HG02571 (cell line): ENCODE data around the gene NTN3.
"Not testable (repeated sequence)": the region's sequence is repeated elsewhere in the genome, so short reads cannot be mapped to it uniquely, and the experiment has no call there.

Experiments used
- ATAC-seq: cut with Tn5 transposase; IDR thresholded peaks from one replicate; pipeline ENCODE4 v1.9.1; 2021; ENCODE audit warnings: mild to moderate bottlenecking, moderate library complexity; ENCODE audit not compliant: unreplicated experiment

The NTN3 gene

DNA sequence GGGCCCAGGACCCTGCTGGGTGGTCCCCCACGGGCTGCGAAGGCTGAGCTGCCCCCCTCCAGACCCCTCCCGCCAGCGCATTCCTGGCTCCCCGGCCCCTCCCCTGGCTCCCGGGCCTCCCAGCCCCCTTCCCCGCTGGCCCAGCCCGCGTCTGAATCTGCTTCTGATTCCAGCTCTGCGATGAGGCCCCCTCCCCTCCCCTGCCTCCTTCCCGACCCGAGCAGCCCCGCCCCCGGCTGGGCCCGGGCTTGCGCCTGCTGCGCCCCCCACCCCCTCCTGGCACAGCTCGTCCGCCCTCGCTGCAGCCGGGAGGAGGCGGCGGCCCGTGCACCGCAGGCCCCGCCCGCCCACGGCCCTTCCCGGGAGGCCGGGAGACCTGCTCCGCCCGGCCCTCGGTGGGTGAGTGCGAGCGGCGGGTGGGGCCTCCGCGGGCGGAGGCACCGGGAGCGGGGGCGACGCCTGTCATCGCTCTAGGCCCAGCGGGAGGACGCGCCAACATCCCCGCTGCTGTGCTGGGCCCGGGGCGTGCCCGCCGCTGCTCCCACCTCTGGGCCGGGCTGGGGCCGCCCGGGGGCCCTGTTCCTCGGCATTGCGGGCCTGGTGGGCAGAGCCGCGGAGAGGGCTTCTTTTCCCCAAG lies at the start of gene NTN3:
NTN3 (plus strand) TSS at position 282 of the 637 bp plus-strand sequence. CDS start 405 bp downstream, outside the sequence.
- ATAC-seq: no peak

DNA sequence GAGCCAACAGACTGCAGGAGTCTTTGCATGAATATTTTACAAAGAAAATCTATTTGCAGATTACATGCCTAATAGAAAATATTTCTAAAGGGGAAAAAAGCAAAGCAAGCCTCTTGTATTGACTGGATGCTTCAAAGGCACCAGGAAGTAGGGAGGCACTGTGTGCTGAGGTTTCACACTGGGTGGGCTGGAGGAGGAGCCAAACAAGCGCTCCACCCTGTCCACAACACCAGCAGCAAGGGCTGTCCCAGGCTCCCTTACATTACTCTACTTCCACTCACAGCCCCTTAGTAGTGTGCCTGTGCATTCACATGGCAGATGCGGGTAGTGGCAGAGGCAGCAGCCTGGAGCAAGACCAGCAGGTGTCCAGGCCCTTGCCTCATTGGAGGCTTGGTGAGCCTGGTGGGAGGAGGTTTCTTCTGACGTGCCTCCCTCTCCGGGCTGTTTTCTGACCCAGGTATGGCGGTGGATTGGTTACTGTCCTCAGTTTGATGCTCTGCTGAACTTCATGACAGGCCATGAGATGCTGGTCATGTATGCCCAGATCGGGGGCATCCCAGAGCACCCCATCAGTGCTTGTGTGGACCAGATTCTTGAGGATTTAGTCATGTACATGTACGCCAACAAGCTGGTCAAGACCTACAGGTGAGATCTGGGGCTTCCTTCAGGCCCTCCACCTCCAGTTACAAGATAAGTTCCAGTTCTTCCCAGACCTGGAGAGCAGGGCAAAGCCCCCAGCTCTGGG lies 48.8 kb upstream of the NTN3 start:
- no peak for ATAC-seq

DNA sequence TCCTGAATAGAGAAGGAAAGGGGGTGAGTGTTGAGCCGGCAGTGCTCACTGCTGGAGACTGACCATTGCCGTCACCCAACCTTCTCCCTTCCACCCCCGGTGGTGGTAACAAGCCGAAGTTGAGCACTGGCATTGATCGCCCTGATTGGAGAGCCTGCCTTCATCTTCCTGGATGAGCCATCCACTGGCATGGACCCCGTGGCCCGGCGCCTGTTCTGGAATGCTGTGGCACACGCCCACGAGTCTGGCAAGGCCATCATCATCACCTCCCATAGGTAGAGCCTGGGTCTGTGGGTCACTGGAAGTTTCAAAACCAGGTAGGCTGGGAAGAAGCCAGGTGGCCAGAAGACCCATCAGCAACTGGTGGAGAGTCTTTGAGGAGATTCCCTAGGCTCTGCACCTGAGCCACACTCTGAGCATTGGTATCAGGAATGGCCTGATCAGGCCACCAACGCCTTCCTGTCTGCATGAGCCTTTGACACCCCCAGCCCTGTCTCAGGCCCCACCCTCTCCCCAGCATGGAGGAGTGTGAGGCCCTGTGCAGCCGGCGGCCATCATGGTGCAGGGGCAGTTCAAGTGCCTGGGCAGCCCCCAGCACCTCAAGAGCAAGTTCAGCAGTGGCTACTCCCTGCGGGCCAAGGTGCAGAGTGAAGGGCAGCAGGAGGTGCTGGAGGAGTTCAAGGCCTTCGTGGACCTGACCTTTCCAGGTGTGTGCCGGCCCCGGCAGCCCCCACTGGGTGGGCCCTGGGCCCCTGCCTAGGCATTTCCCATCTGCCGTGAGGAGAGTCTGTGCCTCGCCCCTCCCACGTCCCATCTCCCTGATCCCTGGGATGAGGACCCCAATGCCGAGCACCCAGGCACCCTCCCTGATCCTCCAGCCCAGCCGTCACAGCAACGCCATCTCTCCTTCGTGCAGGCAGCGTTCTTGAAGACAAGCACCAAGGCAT lies 46.8 kb upstream of the NTN3 start:
- ATAC-seq: no peak

DNA sequence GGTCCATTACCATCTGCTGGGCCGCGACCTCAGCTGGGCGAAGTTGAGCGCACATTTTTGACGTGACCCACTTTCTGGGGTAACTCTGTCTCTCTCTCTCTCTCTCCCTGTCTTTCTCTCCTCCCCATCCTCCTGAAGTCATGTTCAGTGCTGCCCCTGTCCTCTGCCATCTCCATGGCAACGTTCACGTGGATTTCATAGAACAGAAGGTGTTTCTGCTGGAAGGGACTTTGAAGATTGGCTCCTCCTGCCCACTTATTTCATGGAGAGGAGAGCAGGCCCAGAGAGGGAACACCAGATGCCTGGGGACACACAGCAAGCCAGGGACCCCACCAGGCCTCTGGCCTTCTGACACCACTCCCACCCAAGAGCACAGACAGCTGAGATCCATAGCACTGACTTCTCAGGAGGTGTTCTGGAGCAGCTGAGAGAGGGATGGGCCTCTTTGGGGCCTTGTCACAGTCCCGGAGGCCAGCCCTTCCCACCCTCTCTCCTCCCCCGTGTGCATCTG lies 46.0 kb upstream of the NTN3 start:
- no peak for ATAC-seq

DNA sequence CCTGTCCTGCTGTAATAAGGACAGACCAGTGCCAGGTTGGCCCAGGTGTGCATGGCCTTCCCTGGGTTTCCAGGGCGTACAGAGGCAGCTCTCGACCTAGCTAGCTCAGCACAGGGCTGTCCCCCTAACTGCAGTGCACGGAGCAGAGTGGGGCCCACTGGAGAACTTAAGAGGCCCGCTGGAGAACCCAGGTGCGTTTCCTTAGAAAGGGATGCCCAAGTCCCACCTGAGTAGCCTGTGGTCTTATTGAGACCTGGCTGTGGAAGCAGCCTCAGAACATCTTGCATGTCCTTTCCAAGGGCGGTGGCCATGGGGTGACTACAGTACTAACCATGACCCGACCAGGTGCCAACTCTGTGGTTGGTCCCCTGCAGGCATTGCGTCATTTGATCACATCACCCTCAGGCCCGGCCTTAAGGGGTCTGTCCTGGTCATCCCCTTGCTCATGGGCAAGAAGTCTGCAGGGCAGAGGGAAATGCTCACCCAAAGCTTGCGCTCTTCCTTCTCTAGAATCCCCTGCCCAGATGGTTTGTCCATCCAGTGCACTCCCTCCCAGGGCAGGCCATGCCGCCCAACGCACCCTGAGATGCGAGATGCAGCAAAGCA lies 45.2 kb upstream of the NTN3 start:
- no peak for ATAC-seq

DNA sequence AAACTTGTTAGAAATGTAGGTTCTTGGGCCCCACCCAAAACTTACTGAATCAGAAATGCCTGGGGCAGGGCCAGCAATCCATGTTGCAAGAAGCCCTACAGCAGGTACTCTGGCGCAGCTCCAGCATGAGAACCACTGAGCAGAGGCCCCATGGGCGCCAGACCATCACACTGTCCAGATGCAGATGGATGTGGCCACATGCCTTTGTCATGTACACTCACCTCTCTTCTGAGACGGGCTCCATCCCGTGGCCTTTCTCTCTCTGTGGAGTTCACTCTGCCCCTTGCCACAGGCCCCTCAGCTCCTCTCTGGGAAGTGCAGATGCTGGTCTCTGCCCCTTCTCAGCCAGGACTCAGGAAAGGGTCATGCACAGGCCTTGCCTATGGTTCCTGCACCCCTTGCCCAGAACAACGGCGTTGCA lies 44.1 kb upstream of the NTN3 start:
- ATAC-seq: no peak

DNA sequence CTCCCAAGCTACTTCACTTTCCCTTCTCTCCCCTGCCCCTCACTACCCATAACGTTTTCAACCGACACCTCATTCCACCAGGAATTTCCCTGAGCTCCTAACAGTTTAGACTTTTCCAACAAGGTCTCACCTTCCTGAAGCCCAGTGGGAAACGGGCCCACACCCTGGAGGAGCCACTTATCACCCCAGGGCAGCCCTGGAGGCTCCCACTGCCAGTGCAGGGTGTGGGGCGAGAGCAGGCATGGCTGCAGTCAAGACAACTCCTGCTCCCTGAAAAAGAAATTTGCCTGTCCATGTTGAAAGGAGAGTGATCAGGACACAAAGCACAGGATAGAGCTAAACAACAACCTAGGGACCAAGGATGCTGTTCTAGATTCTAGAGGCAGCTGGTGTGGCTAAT lies 43.6 kb upstream of the NTN3 start:
- ATAC-seq: no peak

DNA sequence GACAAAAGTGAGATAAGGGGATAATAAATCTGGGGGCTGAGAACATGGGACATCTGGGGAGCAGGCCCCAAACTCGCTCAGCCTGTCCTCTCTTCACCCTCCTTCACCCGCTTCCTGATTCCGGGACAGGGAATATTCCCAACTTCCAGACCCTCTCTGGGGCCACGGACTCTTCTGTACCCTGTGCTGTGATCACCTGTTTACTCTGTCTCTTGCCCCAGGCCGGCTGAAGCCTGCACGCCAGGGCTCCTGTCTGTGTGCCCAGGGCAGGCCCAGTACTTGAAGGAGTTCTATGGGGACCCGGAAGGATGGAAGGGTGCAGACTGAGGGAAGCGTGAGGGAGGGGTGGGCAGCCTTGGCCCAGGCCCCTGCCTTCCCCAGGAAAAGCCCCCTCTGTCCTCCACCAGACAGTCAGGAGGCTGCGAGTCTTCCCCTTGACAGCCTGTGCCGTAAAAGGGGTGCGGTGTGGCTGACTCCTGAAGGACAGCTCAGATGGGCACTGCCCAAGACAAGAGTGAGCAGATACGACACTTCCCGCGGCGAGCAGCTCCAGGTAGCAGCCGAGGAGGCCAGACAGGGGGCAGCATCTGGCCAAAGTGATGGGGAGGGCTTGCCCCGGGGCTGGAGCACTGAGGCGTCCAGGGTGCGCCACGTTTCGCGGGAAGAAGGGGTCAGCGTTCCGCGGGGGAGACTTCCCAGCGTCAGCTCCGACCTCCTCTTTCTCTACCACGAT lies 42.9 kb upstream of the NTN3 start:
- no peak for ATAC-seq

DNA sequence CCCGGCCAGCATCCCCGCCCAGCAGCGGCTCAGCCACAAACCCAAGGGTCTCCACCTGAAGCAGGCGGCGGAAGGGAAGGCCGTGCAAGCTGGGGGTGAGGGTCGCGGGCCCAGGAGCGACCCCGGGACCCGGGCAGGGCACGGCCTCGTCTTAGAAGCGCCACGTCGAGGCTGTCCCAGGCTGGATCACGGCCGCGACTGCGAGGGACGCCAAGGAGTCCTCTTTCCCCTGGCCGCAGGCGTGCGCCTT lies 42.4 kb upstream of the NTN3 start:
- no peak for ATAC-seq

DNA sequence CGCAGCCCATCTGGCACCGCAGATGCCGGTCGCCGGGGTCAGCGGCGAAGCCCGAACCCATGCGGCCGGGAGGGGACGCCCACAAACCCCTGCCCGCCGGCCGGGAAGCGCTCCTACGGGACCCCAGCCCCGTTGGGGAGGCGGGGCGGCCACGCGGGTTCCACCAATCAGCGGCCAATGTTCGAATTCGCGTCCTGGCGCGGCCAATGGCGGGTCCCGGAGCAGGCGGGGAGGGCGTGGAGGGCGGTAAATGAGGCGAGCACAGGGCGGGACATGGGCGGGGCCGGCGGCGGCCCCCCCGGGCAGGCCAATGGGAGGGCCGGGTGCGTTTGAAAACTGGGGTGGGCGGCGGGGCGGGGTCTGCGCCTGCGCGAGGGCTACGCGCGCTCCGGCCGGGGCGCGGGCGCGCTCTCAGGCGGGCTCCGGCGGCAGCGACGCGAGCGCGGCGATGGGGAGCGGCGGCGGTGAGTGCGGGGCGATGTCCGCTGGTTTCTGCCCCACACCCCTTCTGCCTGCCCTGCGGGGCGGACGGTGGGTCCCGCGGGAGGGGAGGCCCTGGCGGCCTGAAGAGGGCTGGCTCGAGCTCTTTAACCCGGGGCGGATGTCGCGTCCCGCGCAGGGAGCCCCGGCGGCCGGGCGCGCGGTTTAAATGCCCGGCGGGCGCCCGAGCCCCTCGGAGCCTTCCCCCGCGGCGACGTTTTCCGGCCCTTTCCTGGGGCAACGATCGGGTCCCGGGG lies 41.9 kb upstream of the NTN3 start, which contains the start of gene CCNF:
CCNF (plus strand) TSS at position 414 of the 737 bp plus-strand sequence; CDS start at position 449, 35 bp downstream.
- peak; percentile 85 for ATAC-seq

DNA sequence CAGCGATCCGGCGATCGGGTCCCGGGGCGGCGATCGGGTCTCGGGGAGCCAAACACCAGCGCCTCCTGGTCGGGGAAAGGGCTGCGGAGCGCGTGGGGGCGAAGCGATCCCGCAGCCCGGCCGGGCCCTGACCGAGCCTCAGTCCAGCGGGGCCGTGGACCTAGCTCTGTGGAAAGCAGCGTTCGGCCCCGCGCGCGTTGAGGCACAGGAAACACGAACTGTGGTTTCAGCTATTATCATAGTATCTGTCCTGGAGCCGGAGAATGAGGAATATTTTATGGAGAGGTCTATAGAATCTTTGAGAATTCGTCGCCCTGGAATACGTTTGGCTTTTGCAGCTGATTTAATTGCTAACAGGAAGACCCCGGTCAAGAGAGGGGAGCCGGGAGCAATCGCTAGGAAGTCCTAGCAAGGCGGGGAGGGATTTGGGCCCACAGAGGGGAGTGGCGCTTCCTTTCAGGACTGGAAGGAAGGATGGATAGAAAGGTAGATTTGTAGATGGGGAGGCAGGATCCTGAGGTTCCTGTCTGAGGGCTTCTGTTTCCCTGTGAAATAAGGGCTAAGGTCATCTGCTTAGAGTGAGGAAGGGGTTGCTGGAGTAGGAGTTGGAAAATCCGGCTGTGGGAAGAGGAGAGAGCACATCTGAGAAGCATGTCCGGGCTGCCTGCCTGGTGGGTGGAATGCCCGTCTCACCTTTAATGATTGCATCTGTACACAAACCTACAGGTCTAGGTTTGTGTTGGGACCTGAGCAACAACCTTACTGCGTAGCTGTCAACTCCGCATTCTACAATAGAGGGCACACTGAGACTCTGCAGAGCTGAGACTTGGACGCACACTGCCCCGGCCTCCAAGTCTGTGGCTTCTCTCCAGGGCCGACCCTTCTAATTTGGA lies 41.1 kb upstream of the NTN3 start:
- no peak for ATAC-seq

DNA sequence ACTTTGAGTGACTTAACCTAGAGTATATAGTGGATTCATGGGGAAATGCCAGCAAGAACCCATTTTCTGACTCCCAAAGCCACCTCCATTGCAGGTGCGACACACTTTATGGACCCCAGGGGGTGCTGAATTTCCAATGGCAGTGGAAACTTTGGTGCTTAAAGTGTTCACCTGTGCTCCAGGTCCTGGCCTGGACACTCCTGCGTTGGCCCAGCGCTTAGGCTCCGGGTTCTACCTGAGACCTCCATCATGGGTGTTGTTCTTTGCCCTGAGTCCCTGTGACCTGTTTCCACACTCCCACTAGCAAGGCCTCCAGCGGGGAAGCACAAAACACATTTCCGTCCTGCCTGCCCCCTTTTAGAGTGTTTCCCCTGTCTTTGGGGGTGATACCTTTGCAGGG lies 38.8 kb upstream of the NTN3 start:
- ATAC-seq: no peak

DNA sequence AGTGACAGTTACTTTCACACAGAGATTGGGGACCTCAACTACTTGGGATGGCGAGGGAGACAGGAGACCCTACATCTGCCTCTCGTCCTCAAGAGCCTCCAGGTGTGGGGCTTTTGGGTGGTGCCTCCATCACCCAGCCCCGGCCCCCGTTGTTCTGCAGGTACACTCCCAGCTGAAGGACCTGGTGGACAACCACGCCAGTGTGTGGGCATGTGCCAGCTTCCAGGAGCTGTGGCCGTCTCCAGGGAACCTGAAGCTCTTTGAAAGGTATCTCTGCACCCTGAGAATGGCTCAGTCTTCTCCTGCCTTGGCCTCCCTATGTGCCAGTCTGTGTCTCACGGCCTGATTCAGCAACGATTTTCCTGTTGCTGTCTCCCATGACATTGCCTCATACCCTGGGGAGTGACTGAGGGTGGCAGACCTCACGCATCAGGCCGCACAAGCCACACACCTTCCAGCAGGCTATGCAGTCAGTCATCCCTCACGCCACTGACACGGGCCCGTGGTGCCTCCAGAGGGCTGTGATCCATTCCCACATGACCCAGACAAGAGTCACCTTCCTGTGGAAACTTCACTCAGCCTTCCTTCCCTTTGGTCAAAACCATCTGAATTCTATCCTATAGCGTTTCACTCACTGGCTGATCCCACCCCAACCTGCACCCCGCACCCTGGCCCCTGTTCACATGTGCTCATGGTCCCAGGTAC lies 38.1 kb upstream of the NTN3 start:
- ATAC-seq: no peak

DNA sequence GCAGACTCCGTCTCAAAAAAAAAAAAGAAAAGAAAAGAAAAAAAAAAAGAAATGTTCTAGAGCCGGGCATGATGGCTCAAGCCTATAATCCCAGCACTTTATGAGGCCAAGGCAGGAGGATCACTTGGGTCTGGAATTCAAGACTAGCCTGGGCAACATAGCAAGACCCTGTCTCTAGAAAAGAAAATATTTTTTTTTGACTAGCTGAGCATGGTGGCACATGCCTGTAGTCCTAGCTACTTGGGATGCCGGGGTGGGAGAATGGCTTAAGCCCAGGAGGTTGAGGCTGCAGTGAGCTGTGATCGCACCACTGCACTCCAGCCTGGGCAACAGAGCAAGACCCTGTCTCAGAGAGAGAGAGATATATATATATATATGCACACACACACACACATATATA lies 35.9 kb upstream of the NTN3 start:
- ATAC-seq: not testable (repeated sequence)

DNA sequence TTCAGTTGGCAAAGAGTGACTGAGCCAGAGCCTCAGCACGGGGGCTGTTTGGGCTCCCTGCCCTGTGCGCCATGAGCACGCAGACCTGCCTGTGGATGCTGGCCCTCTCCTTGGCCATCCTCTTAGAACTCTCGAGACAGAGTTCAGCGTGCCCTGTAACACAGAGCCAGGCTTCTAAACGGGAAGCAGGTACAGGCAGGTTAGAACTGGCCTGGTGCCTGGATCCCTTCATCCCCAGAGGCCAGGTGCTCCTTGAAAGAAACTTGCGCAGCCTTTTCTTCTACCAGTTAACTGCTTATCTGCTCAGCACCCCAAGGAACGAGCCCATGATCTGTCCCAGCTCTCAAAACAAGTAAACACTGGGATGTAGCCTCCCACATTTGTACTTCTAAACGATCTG lies 35.0 kb upstream of the NTN3 start:
- ATAC-seq: no peak

DNA sequence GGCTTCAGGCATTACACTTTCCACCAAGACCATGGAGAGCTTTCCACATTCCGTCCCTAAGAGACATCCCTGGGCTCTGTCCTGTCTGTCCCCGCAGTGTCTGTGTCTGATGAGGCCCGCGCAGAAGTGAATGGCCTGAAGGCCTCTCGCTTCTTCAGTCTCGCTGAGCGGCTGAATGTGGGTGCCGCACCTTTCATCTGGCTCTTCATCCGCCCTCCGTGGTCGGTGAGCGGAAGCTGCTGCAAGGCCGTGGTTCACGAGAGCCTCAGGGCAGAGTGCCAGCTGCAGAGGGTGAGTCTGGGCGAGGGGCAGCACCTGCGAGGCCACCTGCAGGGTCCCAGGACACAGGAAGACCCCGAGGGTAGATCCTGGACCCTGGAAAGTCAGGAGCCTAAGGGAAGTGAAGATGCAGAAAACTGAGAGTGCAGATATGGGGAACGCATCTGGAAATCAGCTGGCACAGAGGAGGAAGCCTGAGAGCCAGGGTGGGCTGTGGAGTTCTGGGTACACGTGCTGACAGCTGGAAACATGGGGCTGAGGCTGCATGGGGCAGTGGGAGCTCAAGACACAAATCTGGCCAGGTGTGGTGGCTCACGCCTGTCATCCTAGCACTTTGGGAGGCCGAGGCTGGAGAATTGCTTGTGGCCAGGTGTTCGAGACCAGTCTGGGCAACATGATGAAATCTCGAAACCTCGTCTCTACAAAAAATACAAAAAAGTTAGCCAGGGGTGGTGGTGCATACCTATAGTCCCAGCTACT lies 33.9 kb upstream of the NTN3 start:
- ATAC-seq: no peak

DNA sequence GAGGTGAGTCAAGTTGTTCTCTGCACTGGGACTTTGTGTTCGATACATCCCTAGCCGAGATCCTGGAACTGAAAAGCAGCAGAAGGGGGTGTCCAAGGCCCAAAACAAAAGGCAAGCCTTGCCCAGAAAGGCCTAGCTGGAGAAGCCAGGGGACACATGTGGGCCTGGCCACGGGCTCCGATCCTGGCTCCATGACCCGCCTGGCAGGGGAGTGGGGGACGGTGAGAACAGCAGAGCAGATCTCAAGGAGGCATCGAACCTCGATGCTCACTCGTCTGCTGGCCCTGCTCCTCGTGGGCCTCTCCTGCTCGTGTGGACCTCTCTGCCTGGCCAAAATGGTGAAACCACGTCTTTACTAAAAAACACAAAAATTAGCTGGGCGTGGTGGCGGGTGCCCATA lies 33.0 kb upstream of the NTN3 start:
- ATAC-seq: no peak
